Lung (tissue), 12 donors: ENCODE results near the gene ARG2. TPM values are rescaled to one million over a fixed set of nuclear protein-coding genes. Genes with fewer than 3 reads are reported as not detected.
A peak's percentile ranks its signal among the peaks of the same experiment; 100 is the strongest.

Experiments used
- ATAC-seq: fragments of 200-7000 bp; cut with Tn5 transposase; one replicate; pipeline ENCODE4 v1.9.1; 2020; ENCODE audit warnings: moderate number of reproducible peaks; ENCODE audit not compliant: insufficient read depth, low FRiP score
- DNase-seq, 3 donors: peaks; one replicate each; pipeline ENCODE4 v3.0.0-alpha.2; 2013 to 2017
- H3K27ac ChIP-seq, 2 donors: one replicate each; pipeline ENCODE4 v1.5.1; 2013; ENCODE audit warnings: mild to moderate bottlenecking in 2 of 2, moderate library complexity in 2 of 2, control low read depth in 1 of 2, inconsistent platforms in 1 of 2, low read depth in 1 of 2, low read length in 1 of 2
- H3K27me3 ChIP-seq, 3 donors: one replicate each; pipeline ENCODE4 v1.5.1; 2013; ENCODE audit warnings: low read length in 2 of 3; ENCODE audit not compliant: control insufficient read depth in 3 of 3, insufficient read depth in 3 of 3
- H3K36me3 ChIP-seq, 4 donors: one replicate each; pipeline ENCODE4 v1.5.1; 2013; ENCODE audit warnings: low read length in 4 of 4, mild to moderate bottlenecking in 1 of 4, moderate library complexity in 1 of 4; ENCODE audit not compliant: control insufficient read depth in 4 of 4, insufficient read depth in 4 of 4
- H3K4me1 ChIP-seq, 5 donors: one replicate each; pipeline ENCODE4 v1.5.1; 2013; ENCODE audit warnings: low read length in 5 of 5, mild to moderate bottlenecking in 2 of 5, moderate library complexity in 1 of 5; ENCODE audit not compliant: control insufficient read depth in 5 of 5, insufficient read depth in 5 of 5
- H3K4me3 ChIP-seq: one replicate; pipeline ENCODE4 v1.5.1; 2013; ENCODE audit warnings: mild to moderate bottlenecking, control low read depth, moderate library complexity
- H3K9ac ChIP-seq, 2 donors: one replicate each; pipeline ENCODE4 v1.5.1; 2013; ENCODE audit warnings: low read length in 2 of 2, control low read depth in 1 of 2; ENCODE audit not compliant: insufficient read depth in 1 of 2
- H3K9me3 ChIP-seq, 4 donors: one replicate each; pipeline ENCODE4 v1.5.1; 2013; ENCODE audit warnings: low read length in 3 of 4, mild to moderate bottlenecking in 1 of 4, moderate library complexity in 1 of 4; ENCODE audit not compliant: control insufficient read depth in 4 of 4, insufficient read depth in 3 of 4
- WGBS, 2 donors: extraction: QIAGEN DNeasy Blood & Tissue Kit; methylation state at CpG; one replicate each; pipeline ENCODE4 v1.1.7; 2013; 5-methylcytosine and 5-hydroxymethylcytosine counted together
- polyA plus RNA-seq, 2 donors: library from polyadenylated mRNA; stranded (reverse); fragments of 200-250 nt; gene quantifications; one replicate each; pipeline ENCODE4 v1.2.1, GENCODE V29; 2013
- total RNA-seq, 2 donors: library from RNA; depleted of rRNA in 1 of 2; stranded (reverse); fragments of >200 nt in 1 of 2; gene quantifications; one replicate each; pipeline ENCODE4 v1.2.1, GENCODE V29; 2014 to 2021
- TF ChIP-seq, protein P1 (sequence below): IDR thresholded peaks from 2 replicates; pipeline ENCODE4 v1.5.1; 2012; ENCODE audit warnings: mild to moderate bottlenecking; ENCODE audit errors: control extremely low read depth, extremely low read depth
- donor health status: control.
- donor health status: control.
- donor health status: Bipolar disorder and iron deficiency.
- donor health status: healthy.
- donor health status: DM: yes; HTN: yes; CAD: no.

ARG2 gene
- total and polyA plus RNA-seq, 4 donors = 1.1 to 5.9 (median 5.0) TPM

DNA sequence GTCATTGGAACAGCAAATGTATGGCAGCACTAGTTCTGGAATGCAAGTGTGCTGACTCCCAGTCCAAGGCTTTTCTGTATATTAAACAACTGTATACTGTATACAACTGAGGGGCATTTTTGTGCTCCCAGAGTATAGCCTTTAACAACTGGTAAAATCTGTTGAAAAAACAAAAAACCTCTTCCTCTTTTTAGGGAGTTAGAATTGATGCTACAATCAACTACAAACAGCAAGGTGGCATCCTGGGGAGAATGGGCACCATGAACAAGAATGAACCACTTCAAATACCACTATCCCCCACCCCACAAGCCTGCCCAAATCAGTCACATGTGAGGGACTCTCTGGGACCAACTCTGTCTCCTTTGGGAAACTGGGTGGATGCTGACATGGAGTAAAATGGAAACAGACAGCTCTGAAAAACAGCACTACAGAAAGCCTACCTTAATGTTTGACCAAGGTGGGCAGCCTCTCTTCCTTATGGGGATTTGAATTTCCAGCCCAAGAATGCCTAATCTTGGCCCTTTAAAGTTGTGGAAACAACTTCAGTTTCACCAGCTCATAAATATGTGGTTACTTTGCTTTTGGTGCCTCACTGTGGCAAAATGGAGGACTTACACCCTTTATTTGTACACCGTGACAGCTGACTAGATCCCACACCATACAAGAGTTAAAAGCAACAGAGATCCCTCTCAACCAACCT lies 47.2 kb downstream of the ARG2 start:
- Histone ChIP-seq H3K4me1 (no peaks in the 10 kb centered on the region), H3K9me3 (no peaks in the 10 kb centered on the region), H3K9ac (no peak overlapping the region), H3K4me3 (no peak overlapping the region), H3K27ac (no peak overlapping the region), H3K36me3 (no peaks in the 10 kb centered on the region), H3K27me3 (no peaks in the 10 kb centered on the region)
- ATAC-seq (no peak), DNase-seq (peak; percentile 25 to 68 (median 61))
- TF ChIP-seq, protein P1, sequence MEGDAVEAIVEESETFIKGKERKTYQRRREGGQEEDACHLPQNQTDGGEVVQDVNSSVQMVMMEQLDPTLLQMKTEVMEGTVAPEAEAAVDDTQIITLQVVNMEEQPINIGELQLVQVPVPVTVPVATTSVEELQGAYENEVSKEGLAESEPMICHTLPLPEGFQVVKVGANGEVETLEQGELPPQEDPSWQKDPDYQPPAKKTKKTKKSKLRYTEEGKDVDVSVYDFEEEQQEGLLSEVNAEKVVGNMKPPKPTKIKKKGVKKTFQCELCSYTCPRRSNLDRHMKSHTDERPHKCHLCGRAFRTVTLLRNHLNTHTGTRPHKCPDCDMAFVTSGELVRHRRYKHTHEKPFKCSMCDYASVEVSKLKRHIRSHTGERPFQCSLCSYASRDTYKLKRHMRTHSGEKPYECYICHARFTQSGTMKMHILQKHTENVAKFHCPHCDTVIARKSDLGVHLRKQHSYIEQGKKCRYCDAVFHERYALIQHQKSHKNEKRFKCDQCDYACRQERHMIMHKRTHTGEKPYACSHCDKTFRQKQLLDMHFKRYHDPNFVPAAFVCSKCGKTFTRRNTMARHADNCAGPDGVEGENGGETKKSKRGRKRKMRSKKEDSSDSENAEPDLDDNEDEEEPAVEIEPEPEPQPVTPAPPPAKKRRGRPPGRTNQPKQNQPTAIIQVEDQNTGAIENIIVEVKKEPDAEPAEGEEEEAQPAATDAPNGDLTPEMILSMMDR = peak; percentile 65
- WGBS, 2 donors = 17 to 22% methylated on average over 1 of the region's 1 CpG

DNA sequence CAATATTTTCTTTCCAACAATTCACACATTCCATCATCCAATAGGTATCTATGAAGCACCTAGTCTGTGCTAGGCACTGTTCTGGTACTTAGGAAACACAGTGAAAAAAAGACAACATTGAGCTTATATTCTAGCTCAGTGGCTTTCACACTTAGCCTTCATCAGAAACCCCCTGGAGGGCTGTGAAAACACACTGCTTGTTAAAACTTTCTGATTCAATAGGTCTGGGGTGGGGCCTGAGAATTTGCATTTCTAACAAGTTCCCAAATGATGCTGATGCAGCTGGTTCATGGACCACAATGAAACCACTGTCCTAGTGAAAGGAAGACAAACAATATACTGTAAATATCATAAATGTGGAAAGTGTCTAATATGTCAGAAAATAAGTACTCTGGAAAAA lies 48.8 kb downstream of the ARG2 start:
- no peaks in the 10 kb centered on the region for H3K36me3 ChIP-seq
- no peaks in the 10 kb centered on the region for H3K9me3 ChIP-seq
- no peaks in the 10 kb centered on the region for H3K27me3 ChIP-seq
- no peak overlapping the region for H3K27ac ChIP-seq
- no peak overlapping the region for H3K4me3 ChIP-seq
- TF ChIP-seq, protein P1 = no peak
- peaks cover 4 to 11% (median 6%) of the 10 kb centered on the region in 5 donors for H3K4me1 ChIP-seq
- no peak overlapping the region for H3K9ac ChIP-seq
- DNase-seq (no peak), ATAC-seq (no peak)

DNA sequence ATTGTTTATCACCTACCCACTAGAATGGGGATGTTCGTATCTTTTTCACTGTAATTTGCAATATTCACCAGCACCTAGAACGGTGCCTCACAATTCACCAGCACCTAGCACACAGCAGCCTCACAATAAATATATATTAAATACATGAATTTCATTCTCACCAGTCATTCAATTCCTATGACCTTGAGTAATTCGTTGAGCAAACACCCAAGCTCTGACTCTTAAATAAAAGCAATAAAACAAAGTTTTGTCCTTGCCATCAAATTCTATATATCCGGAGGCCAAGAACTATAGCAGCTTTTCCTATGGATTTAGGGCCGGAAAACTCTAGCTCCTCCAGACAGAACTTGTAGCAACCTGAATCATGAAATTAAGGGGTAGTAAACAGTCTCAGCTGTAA lies 53.7 kb downstream of the ARG2 start:
- Histone ChIP-seq H3K4me1 (peaks cover 4 to 15% (median 6%) of the 10 kb centered on the region in 5 donors), H3K27me3 (no peaks in the 10 kb centered on the region), H3K9me3 (no peaks in the 10 kb centered on the region), H3K4me3 (peak overlapping the region; percentile 93), H3K27ac (peak overlapping the region in 1 of 2 donors; percentile 11), H3K36me3 (peaks cover 4 to 10% (median 7%) of the 10 kb centered on the region in 4 donors), H3K9ac (peak overlapping the region; percentile 59 to 71)
- DNase-seq = no peak
- WGBS, 2 donors = 46 to 69% methylated on average over 5 of the region's 5 CpGs
- TF ChIP-seq, protein P1 = no peak
- ATAC-seq = no peak

DNA sequence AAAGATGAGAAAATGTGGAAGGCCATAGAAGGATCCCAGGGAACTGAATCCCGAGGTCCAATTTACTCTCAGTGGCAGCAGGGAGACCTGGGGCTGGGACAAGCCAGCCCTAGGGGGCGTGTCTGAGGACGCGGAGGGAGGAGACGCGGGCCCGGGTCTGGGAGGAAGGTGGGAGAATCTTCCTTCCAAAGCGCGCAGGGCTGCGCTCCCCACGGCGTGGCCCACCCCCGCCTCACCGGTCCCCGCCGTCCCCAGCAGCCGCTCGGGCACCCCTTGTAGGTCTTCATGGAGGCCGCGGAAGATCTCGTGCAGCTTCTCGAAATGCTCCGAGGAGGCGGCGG lies 54.4 kb downstream of the ARG2 start:
- TF ChIP-seq, protein P1 = no peak
- no peaks in the 10 kb centered on the region for H3K9me3 ChIP-seq
- peak overlapping the region; percentile 59 to 71 for H3K9ac ChIP-seq
- H3K27ac ChIP-seq = peak overlapping the region; percentile 90 to 99
- H3K36me3 ChIP-seq = peaks cover 4 to 10% (median 7%) of the 10 kb centered on the region in 4 donors
- H3K27me3 ChIP-seq = no peaks in the 10 kb centered on the region
- H3K4me3 ChIP-seq = peak overlapping the region; percentile 93
- DNase-seq = peak; percentile 70 to 77 (median 72)
- 0 to 1% methylated on average over 19 to 25 of the region's 25 CpGs for WGBS, 2 donors
- ATAC-seq = peak; percentile 76
- peaks cover 4 to 15% (median 6%) of the 10 kb centered on the region in 5 donors for H3K4me1 ChIP-seq
